Upper lobe of left lung (tissue), 4 donors: Measurements from ENCODE around the gene ST13.

Experiments used
- CTCF ChIP-seq, 6 experiments: fragments of 450-650 bp in 4 of 6; fragments of 200-600 bp in 2 of 6; sonication (generic) in 2 of 6; IDR thresholded peaks; one replicate each; pipeline ENCODE4 v1.5.1; 2016 to 2019; ENCODE audit warnings: antibody characterized with exemption in 6 of 6
- EP300 ChIP-seq, 4 donors: sonication (generic); formaldehyde crosslinking; IDR thresholded peaks; one replicate each; pipeline ENCODE4 v1.5.1; 2017; ENCODE audit warnings: antibody characterized with exemption in 4 of 4, control low read depth in 2 of 4
- POLR2AphosphoS5 ChIP-seq, 2 donors: sonication (generic); formaldehyde crosslinking; IDR thresholded peaks; one replicate each; pipeline ENCODE4 v1.5.1; 2017; ENCODE audit warnings: antibody characterized with exemption in 2 of 2

GRCh38 chr22:40799008-40799407 lies 57.4 kb downstream of the ST13 start:
- TF ChIP-seq POLR2AphosphoS5 (IDR thresholded peaks at IDR 0.05) (no peak), CTCF (IDR thresholded peaks at IDR 0.05) (no peak), EP300 (IDR thresholded peaks at IDR 0.05) (no peak)
